ENCODE measurements around the gene FBXW2. TPM values are rescaled to one million over a fixed set of nuclear protein-coding genes. Genes with fewer than 3 reads are reported as not detected.

The FBXW2 gene, protein sequence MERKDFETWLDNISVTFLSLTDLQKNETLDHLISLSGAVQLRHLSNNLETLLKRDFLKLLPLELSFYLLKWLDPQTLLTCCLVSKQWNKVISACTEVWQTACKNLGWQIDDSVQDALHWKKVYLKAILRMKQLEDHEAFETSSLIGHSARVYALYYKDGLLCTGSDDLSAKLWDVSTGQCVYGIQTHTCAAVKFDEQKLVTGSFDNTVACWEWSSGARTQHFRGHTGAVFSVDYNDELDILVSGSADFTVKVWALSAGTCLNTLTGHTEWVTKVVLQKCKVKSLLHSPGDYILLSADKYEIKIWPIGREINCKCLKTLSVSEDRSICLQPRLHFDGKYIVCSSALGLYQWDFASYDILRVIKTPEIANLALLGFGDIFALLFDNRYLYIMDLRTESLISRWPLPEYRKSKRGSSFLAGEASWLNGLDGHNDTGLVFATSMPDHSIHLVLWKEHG
- total RNA-seq, result 10 to 100 TPM; 72.1 to 74.0 TPM
- polyA plus RNA-seq, result 10 to 100 TPM; 23.4 to 29.8 TPM
- long read RNA-seq, donor 1, full-length matches to known transcripts, result 45 of 150 reads
- long read RNA-seq, donor 1, partial matches to known transcripts, result 26 of 150 reads
- long read RNA-seq, donor 1, other reads (novel, unspliced or antisense), result 79 of 150 reads
- long read RNA-seq, donor 2, full-length matches to known transcripts, result 3 of 18 reads
- long read RNA-seq, donor 2, partial matches to known transcripts, result 4 of 18 reads
- long read RNA-seq, donor 2, other reads (novel, unspliced or antisense), result 11 of 18 reads

- peaks cover 2 to 7% of the 10 kb centered on the region in 2 donors for H3K4me1 ChIP-seq (ENCODE audit: control insufficient read depth in 1 of 2, insufficient read depth in 2 of 2, low read length in 2 of 2)
- DNase-seq (peak; percentile 96 to 97), ATAC-seq (ENCODE audit: low FRiP score) (peak; percentile 99)
- peak within 1 kb of the TSS; percentile 96 for H3K4me3 ChIP-seq (ENCODE audit: low read length in 2 of 2)
- WGBS, 2 donors, result 0 to 1% methylated on average over 58 to 72 of the region's 72 CpGs
- H3K27me3 ChIP-seq (ENCODE audit: control insufficient read depth in 1 of 2, insufficient read depth in 2 of 2, low read length in 1 of 2), result no peaks in the 10 kb centered on the region
- no peaks in the 10 kb centered on the region for H3K36me3 ChIP-seq (ENCODE audit: control insufficient read depth in 1 of 2, insufficient read depth in 2 of 2, low read length in 1 of 2)
- intact Hi-C loops (cut with DNase I), result no loop called here
- H3K9me3 ChIP-seq (ENCODE audit: control insufficient read depth, low read length), result no peaks in the 10 kb centered on the region
- H3K27ac ChIP-seq (ENCODE audit: low read depth in 1 of 2, low read length in 2 of 2), result peak within 1 kb of the TSS; percentile 63 to 85
Observed at GRCh38 chr9:120792898-120793765, at the start of gene FBXW2. FBXW2 (minus strand) TSS chr9:120793416; CDS start chr9:120788258, 5,158 bp downstream.

DNA sequence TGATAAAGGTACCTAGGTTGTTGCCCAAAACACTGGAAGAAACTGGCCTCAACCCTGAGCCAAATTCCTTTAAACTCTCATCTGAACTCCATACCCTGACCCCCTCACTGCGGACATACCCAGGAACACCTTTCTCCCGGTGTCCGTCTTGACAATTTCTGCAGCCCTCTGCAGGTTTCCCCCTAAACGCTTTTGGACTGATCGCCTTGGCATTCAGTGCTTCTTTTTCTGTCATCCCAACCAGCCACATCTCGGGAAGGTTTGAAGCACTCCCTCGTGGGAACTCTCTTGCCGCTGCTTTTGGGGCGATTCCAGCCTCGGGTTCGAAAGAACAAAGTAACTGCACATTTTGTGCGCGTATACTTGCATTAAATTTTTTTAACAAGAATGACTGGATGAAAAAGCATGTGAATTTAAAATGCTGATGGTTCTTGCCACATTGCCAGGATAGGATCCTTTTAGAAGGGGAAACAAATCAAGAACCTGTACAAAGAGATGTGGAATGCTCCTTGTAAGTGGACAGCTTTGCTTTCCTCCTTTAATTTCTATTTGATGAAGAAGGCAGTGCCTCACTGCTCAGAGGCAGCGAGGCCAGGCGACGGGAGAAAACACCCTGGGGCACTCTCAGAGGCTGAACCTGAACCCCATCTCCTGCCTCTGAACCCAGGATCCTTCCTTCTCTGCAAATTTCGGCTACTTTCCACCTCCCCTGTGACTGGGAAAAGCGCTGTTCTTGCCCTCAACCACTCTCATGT is 48.9 kb upstream of the FBXW2 start:
- Histone ChIP-seq H3K27me3 (ENCODE audit: control insufficient read depth in 1 of 2, insufficient read depth in 2 of 2, low read length in 1 of 2) (no peaks in the 10 kb centered on the region), H3K36me3 (ENCODE audit: control insufficient read depth in 1 of 2, insufficient read depth in 2 of 2, low read length in 1 of 2) (no peaks in the 10 kb centered on the region), H3K27ac (ENCODE audit: low read depth in 1 of 2, low read length in 2 of 2) (peak overlapping the region; percentile 49 to 76), H3K9me3 (ENCODE audit: control insufficient read depth, low read length) (no peaks in the 10 kb centered on the region), H3K4me3 (ENCODE audit: low read length in 2 of 2) (peak overlapping the region; percentile 72 to 97), H3K4me1 (ENCODE audit: control insufficient read depth in 1 of 2, insufficient read depth in 2 of 2, low read length in 2 of 2) (peaks cover 0 to 1% of the 10 kb centered on the region in 2 donors)
- intact Hi-C loops (cut with DNase I), result no loop called here
- WGBS, 2 donors, result 23 to 25% methylated on average over 18 of the region's 18 CpGs
- DNase-seq (no peak), ATAC-seq (ENCODE audit: low FRiP score) (peak; percentile 5)

- Histone ChIP-seq H3K4me1 (ENCODE audit: control insufficient read depth in 1 of 2, insufficient read depth in 2 of 2, low read length in 2 of 2) (peaks cover 0 to 1% of the 10 kb centered on the region in 2 donors), H3K4me3 (ENCODE audit: low read length in 2 of 2) (no peak overlapping the region), H3K27ac (ENCODE audit: low read depth in 1 of 2, low read length in 2 of 2) (no peak overlapping the region), H3K9me3 (ENCODE audit: control insufficient read depth, low read length) (no peaks in the 10 kb centered on the region), H3K36me3 (ENCODE audit: control insufficient read depth in 1 of 2, insufficient read depth in 2 of 2, low read length in 1 of 2) (no peaks in the 10 kb centered on the region), H3K27me3 (ENCODE audit: control insufficient read depth in 1 of 2, insufficient read depth in 2 of 2, low read length in 1 of 2) (no peaks in the 10 kb centered on the region)
- DNase-seq (no peak), ATAC-seq (ENCODE audit: low FRiP score) (no peak)
- intact Hi-C loops (cut with DNase I), result no loop called here
- WGBS, 2 donors, result 25 to 36% methylated on average over 2 of the region's 2 CpGs
Observed at GRCh38 chr9:120839146-120839545, 45.9 kb upstream of the FBXW2 start.

- no peaks in the 10 kb centered on the region for H3K36me3 ChIP-seq (ENCODE audit: control insufficient read depth in 1 of 2, insufficient read depth in 2 of 2, low read length in 1 of 2)
- DNase-seq, result no peak
- ATAC-seq (ENCODE audit: low FRiP score), result no peak
- no peak overlapping the region for H3K4me3 ChIP-seq (ENCODE audit: low read length in 2 of 2)
- H3K27ac ChIP-seq (ENCODE audit: low read depth in 1 of 2, low read length in 2 of 2), result no peak overlapping the region
- intact Hi-C loops (cut with DNase I), result no loop called here
- WGBS, 2 donors, result 78 to 81% methylated on average over 3 of the region's 3 CpGs
- no peaks in the 10 kb centered on the region for H3K9me3 ChIP-seq (ENCODE audit: control insufficient read depth, low read length)
- H3K4me1 ChIP-seq (ENCODE audit: control insufficient read depth in 1 of 2, insufficient read depth in 2 of 2, low read length in 2 of 2), result peaks cover 0 to 1% of the 10 kb centered on the region in 2 donors
- no peaks in the 10 kb centered on the region for H3K27me3 ChIP-seq (ENCODE audit: control insufficient read depth in 1 of 2, insufficient read depth in 2 of 2, low read length in 1 of 2)
Observed at GRCh38 chr9:120837921-120838320, 44.7 kb upstream of the FBXW2 start.

DNA sequence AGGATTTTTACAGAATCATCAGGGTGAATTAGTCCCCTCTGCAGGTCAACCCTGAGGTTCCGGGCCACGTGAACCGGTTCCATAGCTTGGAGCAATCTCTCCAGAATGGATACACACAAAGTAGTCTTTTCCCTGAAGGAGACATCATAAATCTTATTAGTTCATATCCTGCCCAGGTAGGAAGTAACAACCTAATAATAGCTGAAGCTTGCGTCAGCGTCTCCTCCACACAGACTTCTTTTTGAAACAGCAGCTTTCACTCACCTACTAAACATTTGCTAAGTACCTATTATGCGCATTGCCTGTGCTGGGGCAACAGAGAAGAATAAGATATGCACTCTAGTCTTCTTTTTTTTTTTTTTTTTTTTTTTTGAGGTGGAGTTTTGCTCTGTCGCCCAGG is 40.1 kb upstream of the FBXW2 start:
- H3K36me3 ChIP-seq (ENCODE audit: control insufficient read depth in 1 of 2, insufficient read depth in 2 of 2, low read length in 1 of 2), result peaks cover 0 to 7% of the 10 kb centered on the region in 2 donors
- WGBS, 2 donors, result 91 to 94% methylated on average over 7 of the region's 7 CpGs

GRCh38 chr9:120832807-120833206 is 39.6 kb upstream of the FBXW2 start:
- peaks cover 0 to 7% of the 10 kb centered on the region in 2 donors for H3K36me3 ChIP-seq (ENCODE audit: control insufficient read depth in 1 of 2, insufficient read depth in 2 of 2, low read length in 1 of 2)

More for the DNA sequence above, 40.1 kb upstream of the FBXW2 start:
- Histone ChIP-seq H3K4me3 (ENCODE audit: low read length in 2 of 2) (no peak overlapping the region), H3K27ac (ENCODE audit: low read depth in 1 of 2, low read length in 2 of 2) (no peak overlapping the region), H3K9me3 (ENCODE audit: control insufficient read depth, low read length) (no peaks in the 10 kb centered on the region), H3K4me1 (ENCODE audit: control insufficient read depth in 1 of 2, insufficient read depth in 2 of 2, low read length in 2 of 2) (no peaks in the 10 kb centered on the region), H3K27me3 (ENCODE audit: control insufficient read depth in 1 of 2, insufficient read depth in 2 of 2, low read length in 1 of 2) (no peaks in the 10 kb centered on the region)
- DNase-seq, result no peak
- ATAC-seq (ENCODE audit: low FRiP score), result no peak
- intact Hi-C loops (cut with DNase I), result no loop called here

GRCh38 chr9:120830865-120831264 is 37.6 kb upstream of the FBXW2 start:
- Histone ChIP-seq H3K9me3 (ENCODE audit: control insufficient read depth, low read length) (no peaks in the 10 kb centered on the region), H3K27ac (ENCODE audit: low read depth in 1 of 2, low read length in 2 of 2) (no peak overlapping the region), H3K4me1 (ENCODE audit: control insufficient read depth in 1 of 2, insufficient read depth in 2 of 2, low read length in 2 of 2) (no peaks in the 10 kb centered on the region), H3K27me3 (ENCODE audit: control insufficient read depth in 1 of 2, insufficient read depth in 2 of 2, low read length in 1 of 2) (no peaks in the 10 kb centered on the region), H3K36me3 (ENCODE audit: control insufficient read depth in 1 of 2, insufficient read depth in 2 of 2, low read length in 1 of 2) (peaks cover 0 to 13% of the 10 kb centered on the region in 2 donors), H3K4me3 (ENCODE audit: low read length in 2 of 2) (no peak overlapping the region)
- intact Hi-C loops (cut with DNase I), result no loop called here
- DNase-seq (no peak), ATAC-seq (ENCODE audit: low FRiP score) (no peak)
- 88 to 94% methylated on average over 3 of the region's 3 CpGs for WGBS, 2 donors

More at GRCh38 chr9:120832807-120833206, 39.6 kb upstream of the FBXW2 start:
- H3K27ac ChIP-seq (ENCODE audit: low read depth in 1 of 2, low read length in 2 of 2), result no peak overlapping the region
- DNase-seq (no peak), ATAC-seq (ENCODE audit: low FRiP score) (no peak)
- intact Hi-C loops (cut with DNase I), result no loop called here
- no peak overlapping the region for H3K4me3 ChIP-seq (ENCODE audit: low read length in 2 of 2)
- no peaks in the 10 kb centered on the region for H3K27me3 ChIP-seq (ENCODE audit: control insufficient read depth in 1 of 2, insufficient read depth in 2 of 2, low read length in 1 of 2)
- no peaks in the 10 kb centered on the region for H3K4me1 ChIP-seq (ENCODE audit: control insufficient read depth in 1 of 2, insufficient read depth in 2 of 2, low read length in 2 of 2)
- H3K9me3 ChIP-seq (ENCODE audit: control insufficient read depth, low read length), result no peaks in the 10 kb centered on the region

- DNase-seq (no peak), ATAC-seq (ENCODE audit: low FRiP score) (no peak)
- Histone ChIP-seq H3K27me3 (ENCODE audit: control insufficient read depth in 1 of 2, insufficient read depth in 2 of 2, low read length in 1 of 2) (no peaks in the 10 kb centered on the region), H3K4me1 (ENCODE audit: control insufficient read depth in 1 of 2, insufficient read depth in 2 of 2, low read length in 2 of 2) (no peaks in the 10 kb centered on the region), H3K9me3 (ENCODE audit: control insufficient read depth, low read length) (no peaks in the 10 kb centered on the region), H3K36me3 (ENCODE audit: control insufficient read depth in 1 of 2, insufficient read depth in 2 of 2, low read length in 1 of 2) (peaks cover 0 to 13% of the 10 kb centered on the region in 2 donors), H3K27ac (ENCODE audit: low read depth in 1 of 2, low read length in 2 of 2) (no peak overlapping the region), H3K4me3 (ENCODE audit: low read length in 2 of 2) (no peak overlapping the region)
- intact Hi-C loops (cut with DNase I), result no loop called here
- 85 to 88% methylated on average over 3 of the region's 3 CpGs for whole genome bisulfite sequencing, 2 donors
Observed at GRCh38 chr9:120830151-120830550, 36.9 kb upstream of the FBXW2 start.

Data from aorta (tissue), 5 donors.